Sigmoid colon (tissue), 4 donors: ENCODE data around the gene STK4.

Experiments
- CTCF ChIP-seq, 4 experiments: fragments of 450-650 bp in 3 of 4; fragments of 200-600 bp in 1 of 4; IDR thresholded peaks; one replicate each; pipeline ENCODE4 v1.5.1; 2016 to 2019; ENCODE audit warnings: antibody characterized with exemption in 4 of 4, mild to moderate bottlenecking in 3 of 4, moderate library complexity in 2 of 4
- EP300 ChIP-seq, 4 donors: sonication (generic); formaldehyde crosslinking; IDR thresholded peaks; one replicate each; pipeline ENCODE4 v1.6.1; 2017; ENCODE audit warnings: antibody characterized with exemption in 4 of 4

- no peak for TF ChIP-seq EP300 (IDR thresholded peaks at IDR 0.05)
- TF ChIP-seq CTCF (IDR thresholded peaks at IDR 0.05) = no peak
Measured at GRCh38 chr20:45010399-45010828, 44.1 kb downstream of the STK4 start.
